Measurements from ENCODE around the gene OR5I1.

The OR5I1 gene

DNA sequence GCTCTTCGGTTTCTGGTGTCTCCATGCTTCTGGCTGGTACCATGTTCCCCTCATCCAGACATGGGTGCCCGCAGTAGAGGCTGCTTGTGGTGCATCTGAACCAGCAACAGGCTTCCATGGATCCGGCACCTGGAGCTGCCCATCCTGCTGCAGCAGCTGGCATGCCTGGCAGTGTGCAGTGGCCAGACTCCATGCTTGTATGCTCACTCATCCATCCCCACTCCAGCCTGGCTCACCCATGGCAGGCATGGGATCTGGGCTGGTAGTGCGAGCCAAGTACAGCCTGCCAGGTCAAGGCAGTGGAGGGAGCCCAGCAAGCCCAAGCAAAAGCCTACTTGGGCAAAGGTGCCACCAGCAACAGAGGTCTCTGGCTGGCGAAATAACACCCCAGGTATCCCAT lies 15.7 kb downstream of the OR5I1 start:
- TF ChIP-seq, protein P1, sequence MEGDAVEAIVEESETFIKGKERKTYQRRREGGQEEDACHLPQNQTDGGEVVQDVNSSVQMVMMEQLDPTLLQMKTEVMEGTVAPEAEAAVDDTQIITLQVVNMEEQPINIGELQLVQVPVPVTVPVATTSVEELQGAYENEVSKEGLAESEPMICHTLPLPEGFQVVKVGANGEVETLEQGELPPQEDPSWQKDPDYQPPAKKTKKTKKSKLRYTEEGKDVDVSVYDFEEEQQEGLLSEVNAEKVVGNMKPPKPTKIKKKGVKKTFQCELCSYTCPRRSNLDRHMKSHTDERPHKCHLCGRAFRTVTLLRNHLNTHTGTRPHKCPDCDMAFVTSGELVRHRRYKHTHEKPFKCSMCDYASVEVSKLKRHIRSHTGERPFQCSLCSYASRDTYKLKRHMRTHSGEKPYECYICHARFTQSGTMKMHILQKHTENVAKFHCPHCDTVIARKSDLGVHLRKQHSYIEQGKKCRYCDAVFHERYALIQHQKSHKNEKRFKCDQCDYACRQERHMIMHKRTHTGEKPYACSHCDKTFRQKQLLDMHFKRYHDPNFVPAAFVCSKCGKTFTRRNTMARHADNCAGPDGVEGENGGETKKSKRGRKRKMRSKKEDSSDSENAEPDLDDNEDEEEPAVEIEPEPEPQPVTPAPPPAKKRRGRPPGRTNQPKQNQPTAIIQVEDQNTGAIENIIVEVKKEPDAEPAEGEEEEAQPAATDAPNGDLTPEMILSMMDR (IDR thresholded peaks at IDR 0.05): no peak

- TF ChIP-seq, protein P1 (IDR thresholded peaks at IDR 0.05): no peak
These were observed 21.7 kb downstream of the OR5I1 start, which contains the start of gene OR5W2 for GRCh38 chr11:55914482-55914881. OR5W2 (minus strand) TSS chr11:55914582; CDS start chr11:55914582, 0 bp downstream.

DNA sequence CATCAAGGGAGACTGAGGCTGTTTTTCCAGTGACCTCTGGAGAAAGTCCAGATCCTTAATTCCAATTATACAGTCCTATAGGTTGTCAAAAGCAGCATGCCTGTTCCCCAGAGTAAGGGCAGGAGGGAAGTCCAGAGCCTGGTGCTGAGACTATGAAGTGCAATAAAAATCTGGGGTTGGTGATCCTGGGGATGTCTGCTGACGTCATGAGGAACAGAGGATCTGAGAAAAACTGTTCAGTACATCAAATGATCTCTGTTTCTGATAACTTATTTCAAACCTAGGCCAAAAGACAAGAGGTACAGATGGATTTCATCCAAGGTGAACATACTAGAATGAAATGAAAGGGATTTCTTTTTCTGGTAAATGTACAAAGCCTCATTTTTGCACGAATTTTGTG lies 33.9 kb downstream of the OR5I1 start:
- TF ChIP-seq, protein P1 (IDR thresholded peaks at IDR 0.05): no peak

- TF ChIP-seq, protein P1 (IDR thresholded peaks at IDR 0.05): no peak
These were observed 41.0 kb downstream of the OR5I1 start for GRCh38 chr11:55895216-55895615.

Data from LNCAP (cell line).